Gastroesophageal sphincter (tissue), 3 donors: Measurements from ENCODE around the gene SUCLG2.

Source experiments
- EP300 ChIP-seq: sonication (generic); formaldehyde crosslinking; IDR thresholded peaks from one replicate; pipeline ENCODE4 v1.6.1; 2017; ENCODE audit warnings: antibody characterized with exemption, mild to moderate bottlenecking
- POLR2A ChIP-seq, 2 donors: fragments of 450-650 bp; IDR thresholded peaks; one replicate each; pipeline ENCODE4 v1.6.1; 2017; ENCODE audit warnings: antibody characterized with exemption in 2 of 2, mild to moderate bottlenecking in 2 of 2, moderate library complexity in 1 of 2
- POLR2AphosphoS5 ChIP-seq: sonication (generic); formaldehyde crosslinking; IDR thresholded peaks from one replicate; pipeline ENCODE4 v1.6.1; 2017; ENCODE audit warnings: antibody characterized with exemption
- TF ChIP-seq, protein P1 (sequence below), 4 experiments: fragments of 200-600 bp in 2 of 4; fragments of 450-650 bp in 2 of 4; sonication (generic) in 1 of 4; IDR thresholded peaks; one replicate each; pipeline ENCODE4 v1.5.1; 2017 to 2019; ENCODE audit warnings: antibody characterized with exemption in 4 of 4, mild to moderate bottlenecking in 2 of 4, moderate library complexity in 2 of 4

DNA sequence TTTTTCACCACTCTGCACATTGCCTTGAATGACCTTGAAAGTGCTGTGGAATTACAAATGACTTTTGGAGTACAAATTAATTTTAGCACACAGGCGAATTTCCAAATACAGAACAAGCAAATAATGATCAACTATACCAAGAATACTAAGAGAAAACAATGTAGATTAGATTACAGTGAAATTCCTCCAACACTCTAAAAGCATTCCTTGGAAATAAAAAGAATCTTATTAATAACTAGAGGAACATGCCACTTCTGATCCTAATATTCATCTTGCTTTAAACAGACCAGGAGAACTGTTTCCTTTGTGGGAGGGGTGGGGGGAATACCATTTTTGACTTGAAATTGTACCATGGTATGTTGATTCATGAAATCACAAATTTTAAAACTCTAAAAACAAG lies 167.5 kb downstream of the SUCLG2 start:
- TF ChIP-seq, protein P1, sequence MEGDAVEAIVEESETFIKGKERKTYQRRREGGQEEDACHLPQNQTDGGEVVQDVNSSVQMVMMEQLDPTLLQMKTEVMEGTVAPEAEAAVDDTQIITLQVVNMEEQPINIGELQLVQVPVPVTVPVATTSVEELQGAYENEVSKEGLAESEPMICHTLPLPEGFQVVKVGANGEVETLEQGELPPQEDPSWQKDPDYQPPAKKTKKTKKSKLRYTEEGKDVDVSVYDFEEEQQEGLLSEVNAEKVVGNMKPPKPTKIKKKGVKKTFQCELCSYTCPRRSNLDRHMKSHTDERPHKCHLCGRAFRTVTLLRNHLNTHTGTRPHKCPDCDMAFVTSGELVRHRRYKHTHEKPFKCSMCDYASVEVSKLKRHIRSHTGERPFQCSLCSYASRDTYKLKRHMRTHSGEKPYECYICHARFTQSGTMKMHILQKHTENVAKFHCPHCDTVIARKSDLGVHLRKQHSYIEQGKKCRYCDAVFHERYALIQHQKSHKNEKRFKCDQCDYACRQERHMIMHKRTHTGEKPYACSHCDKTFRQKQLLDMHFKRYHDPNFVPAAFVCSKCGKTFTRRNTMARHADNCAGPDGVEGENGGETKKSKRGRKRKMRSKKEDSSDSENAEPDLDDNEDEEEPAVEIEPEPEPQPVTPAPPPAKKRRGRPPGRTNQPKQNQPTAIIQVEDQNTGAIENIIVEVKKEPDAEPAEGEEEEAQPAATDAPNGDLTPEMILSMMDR (IDR thresholded peaks at IDR 0.05), result no peak
- TF ChIP-seq EP300 (no peak), POLR2AphosphoS5 (no peak), POLR2A (IDR thresholded peaks at IDR 0.05) (no peak)
